Breast epithelium (tissue), 4 donors: ENCODE results near the gene DAB2IP. TPM values are rescaled to one million over a fixed set of nuclear protein-coding genes. Genes with fewer than 3 reads are reported as not detected.

Experiments
- DNase-seq, 2 donors: peaks; one replicate each; pipeline ENCODE4 v3.0.0-alpha.2; 2019; ENCODE audit warnings: low spot score in 2 of 2
- H3K27ac ChIP-seq, 2 donors: fragments of 200-600 bp; sonication (generic) in 1 of 2; one replicate each; pipeline ENCODE4 v1.5.1; 2016 to 2019; ENCODE audit warnings: mild to moderate bottlenecking in 1 of 2
- H3K27me3 ChIP-seq, 2 donors: fragments of 200-600 bp; sonication (generic) in 1 of 2; one replicate each; pipeline versions ENCODE4 v1.5.1 to v1.6.0; 2017 to 2019; ENCODE audit warnings: control low read depth in 1 of 2, mild to moderate bottlenecking in 1 of 2
- H3K36me3 ChIP-seq: fragments of 200-600 bp; one replicate; pipeline ENCODE4 v1.5.1; 2019
- H3K4me1 ChIP-seq, 2 donors: fragments of 200-600 bp; sonication (generic); one replicate each; pipeline ENCODE4 v1.5.1; 2016 to 2019; ENCODE audit warnings: control low read depth in 1 of 2
- H3K4me3 ChIP-seq, 3 donors: fragments of 200-600 bp; sonication (generic); 1 replicate in 2 of 3; 2 replicates in 1 of 3; pipeline ENCODE4 v1.5.1; 2016 to 2019; ENCODE audit warnings: mild to moderate bottlenecking in 3 of 3, moderate library complexity in 2 of 3
- H3K9me3 ChIP-seq, 2 donors: fragments of 200-600 bp; sonication (generic) in 1 of 2; one replicate each; pipeline ENCODE4 v1.5.1; 2016 to 2019; ENCODE audit warnings: control low read depth in 1 of 2
- CTCF ChIP-seq, 3 donors: fragments of 450-650 bp; IDR thresholded peaks; one replicate each; pipeline ENCODE4 v1.5.1; 2016 to 2017; ENCODE audit warnings: antibody characterized with exemption in 3 of 3, mild to moderate bottlenecking in 3 of 3, moderate library complexity in 3 of 3
- POLR2A ChIP-seq: fragments of 450-650 bp; IDR thresholded peaks from one replicate; pipeline ENCODE4 v1.6.1; 2016; ENCODE audit warnings: antibody characterized with exemption, mild to moderate bottlenecking, moderate library complexity
- POLR2AphosphoS5 ChIP-seq, 3 donors: sonication (generic); formaldehyde crosslinking; IDR thresholded peaks; one replicate each; pipeline ENCODE4 v1.6.1; 2017; ENCODE audit warnings: antibody characterized with exemption in 3 of 3
- intact Hi-C: fragments of 100-400 bp; cut with DNase I; formaldehyde crosslinking; loops from one replicate; pipeline ENCODE4 v1.15.1; 2023; ENCODE audit warnings: low total_unique reads
- total RNA-seq, 3 donors: library from RNA; depleted of rRNA; stranded (reverse); fragments of >200 nt; gene quantifications; one replicate each; pipeline ENCODE4 v1.1.0, GENCODE V29; 2016

The DAB2IP gene
- total RNA-seq, 3 donors from 2014 or later = 16.0 to 56.0 (median 55.8) TPM

DNA sequence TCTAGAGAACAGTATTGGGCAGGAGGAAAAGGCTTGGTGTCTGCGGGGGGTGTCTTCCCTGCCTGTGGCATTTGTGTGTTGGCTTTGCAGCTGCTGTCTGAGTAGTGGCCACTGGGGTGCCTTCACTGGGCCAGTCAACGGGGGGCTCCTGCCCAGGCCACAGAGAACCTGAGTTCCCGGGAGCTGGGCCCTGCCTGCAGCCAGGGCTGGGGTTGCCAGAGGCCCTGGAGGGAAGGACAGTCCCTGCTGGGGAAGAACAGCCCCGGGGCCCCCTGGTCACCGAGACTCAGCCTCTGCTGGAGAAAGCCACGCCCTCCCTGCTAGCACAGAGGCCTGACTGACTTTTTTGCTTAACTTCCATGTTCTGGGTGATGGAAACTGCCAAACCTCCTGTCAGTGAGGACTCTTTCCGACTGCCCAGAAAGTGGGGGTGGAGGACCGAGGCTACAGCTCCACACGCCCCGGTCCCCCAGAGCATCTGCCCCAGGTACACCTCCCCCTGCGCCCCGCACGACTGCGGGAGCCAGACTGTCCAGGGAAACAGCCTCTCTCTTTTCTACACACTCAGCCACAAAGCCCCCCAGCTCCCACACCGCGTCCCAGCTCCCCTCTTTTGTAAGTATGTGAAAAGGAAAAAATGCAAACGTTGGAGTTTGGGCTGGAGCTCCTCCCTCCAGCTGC is 133.4 kb downstream of the DAB2IP start:
- peaks cover 5% of the 10 kb centered on the region for H3K36me3 ChIP-seq
- no peak overlapping the region for H3K27ac ChIP-seq

DNA sequence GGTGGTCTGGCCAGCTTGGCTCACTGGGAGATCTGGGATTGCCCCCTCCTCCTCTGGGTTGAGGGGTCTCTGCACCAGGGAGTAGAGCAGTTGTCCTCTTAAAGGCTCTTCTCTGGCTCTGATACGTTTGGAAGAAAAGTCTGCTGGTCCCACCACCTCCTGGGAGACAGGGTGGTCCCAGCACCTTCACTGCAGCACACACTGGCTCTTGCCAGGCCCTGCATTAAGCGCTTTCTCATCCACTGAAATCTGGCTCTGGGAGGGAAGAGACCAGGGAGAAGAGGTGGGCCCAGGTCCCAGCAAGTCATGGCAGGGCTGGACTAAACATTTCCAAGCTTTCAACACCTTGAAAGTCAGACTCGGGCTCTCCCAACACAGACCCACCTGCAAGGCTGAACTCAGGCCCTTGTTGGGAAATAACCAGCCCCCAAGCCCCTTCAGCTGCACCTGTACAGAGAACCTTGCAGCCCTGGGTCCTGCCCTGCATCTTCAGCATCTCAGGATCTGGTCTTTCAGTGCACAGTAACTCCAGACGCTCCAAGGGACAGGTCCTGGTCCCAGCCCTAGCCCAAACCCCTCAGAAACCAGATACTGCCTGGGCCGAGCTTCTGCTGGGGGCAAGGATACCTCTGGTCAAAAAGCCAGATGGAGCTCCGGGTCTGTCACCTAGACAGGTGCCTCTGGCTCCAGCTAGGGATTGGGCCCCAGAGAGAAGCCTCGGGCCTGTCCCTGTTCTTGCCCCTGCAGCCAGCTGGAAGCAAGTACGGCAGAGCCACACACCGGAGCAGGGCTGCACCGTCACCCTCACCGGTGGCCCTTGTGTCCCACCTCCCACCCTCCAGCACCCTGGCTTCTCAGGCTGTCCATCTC is 134.5 kb downstream of the DAB2IP start:
- Histone ChIP-seq H3K9me3 (no peaks in the 10 kb centered on the region), H3K4me3 (no peak overlapping the region), H3K36me3 (peaks cover 5% of the 10 kb centered on the region), H3K4me1 (no peaks in the 10 kb centered on the region), H3K27me3 (no peaks in the 10 kb centered on the region), H3K27ac (no peak overlapping the region)
- TF ChIP-seq CTCF (IDR thresholded peaks at IDR 0.05) = no peak
- no peak for TF ChIP-seq POLR2A
- no peak for TF ChIP-seq POLR2AphosphoS5 (IDR thresholded peaks at IDR 0.05)
- DNase-seq = no peak
- intact Hi-C loops = no loop called here

More for the DNA sequence above, 133.4 kb downstream of the DAB2IP start:
- Histone ChIP-seq H3K27me3 (no peaks in the 10 kb centered on the region), H3K4me1 (no peaks in the 10 kb centered on the region), H3K4me3 (no peak overlapping the region), H3K9me3 (no peaks in the 10 kb centered on the region)
- TF ChIP-seq POLR2A (no peak), CTCF (IDR thresholded peaks at IDR 0.05) (no peak), POLR2AphosphoS5 (IDR thresholded peaks at IDR 0.05) (no peak)
- no peak for DNase-seq
- intact Hi-C loops = no loop called here

GRCh38 chr9:121786543-121786948 is 135.1 kb downstream of the DAB2IP start:
- H3K9me3 ChIP-seq = no peaks in the 10 kb centered on the region
- no peak overlapping the region for H3K4me3 ChIP-seq
- H3K4me1 ChIP-seq = no peaks in the 10 kb centered on the region
- H3K27me3 ChIP-seq = no peaks in the 10 kb centered on the region
- H3K36me3 ChIP-seq = peaks cover 5% of the 10 kb centered on the region
- intact Hi-C loops = no loop called here
- no peak overlapping the region for H3K27ac ChIP-seq
- DNase-seq = no peak
- TF ChIP-seq POLR2A = no peak
- TF ChIP-seq CTCF (IDR thresholded peaks at IDR 0.05) = no peak
- TF ChIP-seq POLR2AphosphoS5 (IDR thresholded peaks at IDR 0.05) = no peak

DNA sequence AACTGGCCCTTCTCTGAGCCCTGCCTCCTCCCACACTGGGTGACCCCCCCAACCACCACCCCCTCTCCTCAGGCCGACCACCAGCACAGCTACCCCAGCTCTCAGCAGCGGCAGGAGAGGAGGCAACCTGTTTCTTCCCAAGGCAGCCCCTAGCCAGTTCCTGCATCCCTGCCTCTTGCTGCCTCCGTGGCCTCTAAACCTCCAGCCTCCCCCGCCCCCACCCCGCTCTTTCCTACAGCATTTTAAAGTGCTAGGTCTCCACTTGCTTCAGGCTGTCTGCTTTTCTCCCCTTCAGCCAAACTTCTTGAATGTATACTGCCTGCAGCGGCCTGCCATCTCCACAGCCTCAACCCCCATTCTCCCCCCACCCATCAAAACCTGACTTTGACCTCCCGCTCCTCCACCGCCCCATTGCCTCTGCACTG is 135.6 kb downstream of the DAB2IP start:
- no peaks in the 10 kb centered on the region for H3K27me3 ChIP-seq
- H3K27ac ChIP-seq = no peak overlapping the region
- H3K4me1 ChIP-seq = no peaks in the 10 kb centered on the region
- H3K4me3 ChIP-seq = no peak overlapping the region
- H3K9me3 ChIP-seq = no peaks in the 10 kb centered on the region
- intact Hi-C loops = no loop called here
- TF ChIP-seq POLR2AphosphoS5 (IDR thresholded peaks at IDR 0.05) (no peak), POLR2A (no peak), CTCF (IDR thresholded peaks at IDR 0.05) (no peak)
- DNase-seq = no peak
- H3K36me3 ChIP-seq = no peaks in the 10 kb centered on the region
